GM18498 (cell line): ENCODE results near the gene STK24.

Experiments used
- ATAC-seq: cut with Tn5 transposase; IDR thresholded peaks from one replicate; pipeline ENCODE4 v1.9.1; 2021; ENCODE audit warnings: mild to moderate bottlenecking, moderate library complexity; ENCODE audit not compliant: unreplicated experiment

The STK24 gene

DNA sequence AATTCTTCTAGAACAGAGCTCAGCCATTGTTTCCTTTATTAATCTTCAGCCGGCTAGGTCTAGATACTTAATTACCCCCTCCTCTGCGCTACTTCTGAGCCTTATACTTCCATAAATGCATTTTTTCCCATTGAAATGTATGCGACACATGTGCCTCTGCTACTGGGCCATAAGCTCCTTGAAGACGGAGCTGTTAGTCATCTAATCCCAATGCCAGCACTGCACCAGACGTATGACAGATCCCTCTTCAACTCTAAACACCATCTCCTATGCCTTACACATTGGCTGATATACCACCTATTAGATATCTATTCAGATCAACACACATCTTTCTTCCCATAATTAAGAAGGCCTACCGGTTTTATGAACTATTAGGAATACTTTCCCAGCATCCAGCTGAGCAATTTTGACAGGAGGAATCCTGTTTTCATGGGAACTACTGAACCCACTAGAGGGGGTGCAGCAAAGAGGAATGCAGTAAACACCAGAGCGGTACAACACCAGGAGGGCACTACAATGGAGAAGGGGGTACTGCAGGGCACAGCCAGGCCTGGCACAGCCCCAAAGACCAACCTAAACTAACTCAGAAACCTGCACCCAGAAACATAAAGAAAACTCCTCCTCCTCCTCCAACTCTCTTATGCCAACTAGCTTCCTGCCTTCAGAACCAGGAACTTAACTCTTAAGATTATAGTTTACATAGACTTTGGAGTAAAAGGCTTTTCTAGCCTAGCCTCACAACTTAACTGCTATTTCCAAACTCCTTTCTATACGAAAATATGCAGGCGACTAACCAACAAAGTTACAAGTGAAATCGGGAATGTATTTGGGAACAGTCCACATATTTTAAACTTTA lies 18.7 kb downstream of the STK24 start:
- no peak for ATAC-seq

DNA sequence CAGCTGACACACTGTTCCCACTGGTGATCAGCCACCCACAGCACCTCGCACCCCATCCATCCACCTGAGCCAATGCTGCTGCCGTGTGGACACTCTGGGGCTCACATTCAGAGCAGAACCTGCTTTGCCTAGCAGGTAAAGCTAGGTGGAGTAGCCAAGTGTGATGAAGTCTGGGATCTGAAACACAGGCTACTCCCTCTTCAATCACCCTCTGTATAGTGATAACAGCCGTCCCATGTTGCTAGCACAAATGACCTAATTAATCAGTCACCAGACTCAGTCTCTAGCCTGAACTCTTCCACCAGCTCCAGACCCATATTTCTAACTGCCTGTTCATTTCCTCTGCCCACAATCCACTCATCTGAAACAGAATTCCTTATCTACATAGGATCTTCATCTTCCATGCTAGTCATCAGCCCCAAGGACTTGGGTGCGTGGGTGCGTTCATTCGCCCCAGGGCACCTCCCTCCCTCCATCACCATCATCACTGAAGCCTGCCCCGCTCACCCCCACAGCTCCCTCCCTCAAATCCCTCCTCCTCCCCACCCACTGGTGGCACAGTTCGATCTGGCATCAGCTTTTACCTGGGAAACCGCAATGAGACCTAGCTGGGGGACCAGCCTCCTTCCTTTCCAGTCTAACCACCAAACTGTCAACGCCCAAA lies 19.8 kb downstream of the STK24 start:
- ATAC-seq = no peak

DNA sequence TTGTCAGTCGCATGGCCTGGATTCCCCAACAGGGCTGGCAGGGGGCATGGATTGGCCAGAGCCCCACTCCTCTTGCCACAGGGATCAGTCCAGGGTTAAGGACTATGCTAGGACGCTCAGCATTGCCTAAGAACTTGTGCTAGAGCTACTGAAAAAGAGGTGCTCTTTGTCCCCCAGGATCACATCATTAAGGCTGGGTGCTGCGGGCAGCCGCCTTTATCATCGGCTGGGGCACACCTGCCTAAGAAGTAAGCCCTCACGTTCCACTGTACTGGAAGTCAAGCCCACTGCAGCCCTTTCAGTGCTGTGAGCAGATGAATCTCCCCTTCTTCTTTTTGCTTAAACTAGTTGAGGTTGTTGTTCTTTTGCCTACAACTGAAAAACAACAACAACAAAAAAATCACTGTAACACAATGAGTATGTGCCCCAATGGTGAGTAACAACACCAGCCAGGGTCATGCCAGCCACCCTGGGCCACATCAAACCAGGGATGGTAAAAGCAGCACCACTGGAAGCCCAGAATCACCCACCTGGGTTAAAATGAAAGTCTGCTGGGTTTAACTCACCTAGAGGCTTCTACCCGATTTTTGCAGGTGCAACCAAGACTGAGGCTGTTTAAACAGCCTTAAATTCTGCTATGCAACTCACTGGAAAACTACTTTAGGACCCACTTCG lies 20.6 kb downstream of the STK24 start:
- ATAC-seq = no peak

GRCh38 chr13:98549728-98550317 lies 27.1 kb downstream of the STK24 start:
- peak; percentile 61 for ATAC-seq

DNA sequence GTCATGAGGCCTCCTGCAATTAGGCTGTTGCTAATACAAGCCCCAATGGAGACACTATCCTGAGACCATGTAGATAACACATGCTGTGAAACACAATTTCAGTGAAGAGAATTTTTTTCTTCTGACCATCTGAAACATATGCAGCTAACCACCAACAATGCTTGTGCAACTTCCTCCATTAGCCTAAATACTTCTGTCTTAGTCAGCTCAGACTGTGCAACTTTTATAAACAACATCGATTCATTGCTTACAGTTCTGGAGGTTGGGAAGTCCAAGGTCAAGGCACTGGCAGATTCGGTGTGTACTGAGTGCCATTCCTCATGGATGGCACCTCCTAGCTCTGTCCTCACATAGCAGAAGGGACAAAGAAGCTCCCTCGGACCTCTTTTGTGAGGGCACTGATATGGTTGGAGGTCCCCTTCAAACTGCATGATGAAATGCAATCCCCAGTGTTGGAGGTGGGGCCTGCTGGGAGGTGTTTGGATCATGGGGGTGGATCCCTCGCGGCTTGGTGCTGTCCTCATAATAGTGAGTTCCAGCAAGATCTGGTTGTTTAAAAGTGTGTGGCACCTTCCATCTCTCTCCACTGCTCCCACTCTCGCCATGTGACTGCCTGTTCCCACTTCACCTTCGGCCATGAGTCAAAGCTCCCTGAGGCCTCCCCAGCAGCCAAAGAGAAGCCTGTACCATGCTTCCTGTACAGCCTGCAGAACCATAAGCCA lies 27.7 kb downstream of the STK24 start:
- no peak for ATAC-seq

GRCh38 chr13:98548230-98548629 lies 28.7 kb downstream of the STK24 start:
- no peak for ATAC-seq

DNA sequence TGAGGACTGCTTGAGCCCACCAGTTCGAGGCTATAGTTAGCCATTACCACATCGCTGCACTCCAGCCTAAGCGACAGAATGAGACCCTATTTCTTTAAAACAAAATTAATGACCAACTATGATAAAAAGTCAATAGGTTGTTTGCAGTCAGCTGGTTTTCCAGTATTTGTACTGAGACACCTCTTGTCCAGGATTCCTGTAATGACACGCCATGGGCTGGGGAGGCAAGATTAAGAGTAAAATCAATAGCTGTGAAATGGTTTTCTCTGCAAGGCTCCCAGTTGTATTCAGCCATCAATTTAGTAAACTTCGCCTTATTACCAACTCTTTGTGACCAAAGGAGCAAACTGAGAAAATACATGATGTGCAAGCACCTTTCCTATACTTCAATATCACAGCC lies 29.5 kb downstream of the STK24 start:
- ATAC-seq = no peak

DNA sequence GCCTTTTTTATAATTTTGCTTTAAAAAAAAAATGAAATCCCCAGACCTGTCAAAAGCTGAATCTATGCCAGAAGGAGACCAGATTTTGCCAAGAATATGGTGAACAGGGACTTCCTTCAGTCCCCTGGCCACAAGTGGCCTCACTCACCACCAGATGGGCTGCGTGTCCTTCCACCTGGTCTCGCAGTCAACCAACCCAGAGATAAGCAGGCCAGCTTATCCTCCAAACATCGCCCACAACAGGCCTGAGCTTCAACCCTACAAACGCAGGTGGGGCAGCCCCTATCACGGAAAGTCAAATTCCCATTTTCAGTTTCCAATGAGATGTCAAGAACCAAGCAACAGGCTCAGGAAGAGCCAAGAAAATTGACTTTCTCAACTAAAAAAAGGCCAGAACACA lies 30.5 kb downstream of the STK24 start:
- no peak for ATAC-seq

- ATAC-seq = no peak
Measured at GRCh38 chr13:98544104-98544710, 32.7 kb downstream of the STK24 start.

DNA sequence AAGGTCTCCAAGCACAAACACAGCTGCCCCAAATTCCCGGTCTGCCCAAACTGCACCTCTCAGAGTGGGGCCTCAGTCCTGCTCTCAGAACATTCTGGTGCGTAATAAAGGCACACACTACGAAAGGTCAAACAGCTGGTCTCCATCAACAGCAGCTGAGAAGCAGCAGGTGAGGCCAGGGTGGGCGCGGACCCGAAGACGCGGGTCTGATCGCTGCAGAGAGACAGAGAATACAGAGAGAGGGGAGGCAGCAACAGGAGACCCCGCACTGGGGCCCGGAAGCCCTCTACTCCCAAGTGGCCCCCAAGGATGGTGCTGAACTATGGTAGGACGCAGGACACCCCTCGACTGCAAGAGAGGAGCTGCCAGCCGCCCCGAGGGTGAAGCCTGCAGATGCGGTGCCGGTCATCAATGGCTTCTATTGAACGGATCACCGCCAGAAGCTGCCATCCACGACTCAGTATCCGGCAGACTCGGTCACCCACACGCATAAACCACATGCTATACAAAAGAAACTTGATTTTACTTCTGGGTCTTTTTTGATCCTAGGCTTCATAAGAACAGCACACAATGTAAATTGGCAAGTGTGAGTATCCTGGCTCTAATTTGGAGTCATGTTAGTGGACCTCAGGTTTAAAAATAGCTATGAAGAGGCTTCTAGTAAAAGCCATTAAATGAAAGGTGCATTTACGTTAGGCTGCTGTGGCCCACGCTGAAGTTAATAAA lies 33.4 kb downstream of the STK24 start:
- peak; percentile 15 for ATAC-seq

DNA sequence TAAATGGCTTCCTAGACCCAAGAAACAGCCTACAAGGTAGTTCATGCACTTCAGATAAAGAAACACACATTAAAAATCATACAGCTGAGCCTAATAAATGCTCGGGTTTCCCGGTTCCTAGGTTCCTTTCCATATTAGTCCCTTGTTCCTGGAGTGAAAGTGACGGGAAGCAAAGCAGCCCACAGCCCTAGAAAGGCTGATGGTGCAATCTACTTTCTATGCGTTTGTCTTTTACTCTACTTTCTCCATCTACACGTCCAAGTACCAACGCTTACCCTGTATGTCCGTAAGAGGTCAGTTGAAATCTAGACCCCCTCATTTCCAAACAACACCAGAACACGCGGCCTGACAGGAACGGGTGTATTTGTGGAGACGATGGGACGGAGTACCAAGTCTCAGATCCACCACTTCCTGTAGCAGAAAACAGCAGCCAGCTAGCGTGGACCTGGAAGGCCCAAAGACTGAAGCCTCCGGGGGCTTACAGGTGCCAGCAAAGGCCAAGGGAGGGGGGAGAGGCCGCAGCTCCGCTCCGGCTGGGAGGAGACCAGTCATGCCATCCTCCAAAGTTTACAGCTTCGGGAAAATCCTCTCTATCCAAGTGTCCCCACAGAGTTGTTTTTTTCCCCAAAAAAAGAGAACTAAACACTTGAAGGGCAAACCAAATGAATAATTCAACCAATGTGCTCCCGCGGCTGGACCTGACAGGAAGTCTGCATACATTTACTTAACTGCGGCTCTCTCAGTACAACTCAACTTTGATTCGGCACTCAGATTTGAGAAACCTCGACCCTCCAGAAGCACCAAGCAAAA lies 34.1 kb downstream of the STK24 start:
- ATAC-seq = peak; percentile 51

DNA sequence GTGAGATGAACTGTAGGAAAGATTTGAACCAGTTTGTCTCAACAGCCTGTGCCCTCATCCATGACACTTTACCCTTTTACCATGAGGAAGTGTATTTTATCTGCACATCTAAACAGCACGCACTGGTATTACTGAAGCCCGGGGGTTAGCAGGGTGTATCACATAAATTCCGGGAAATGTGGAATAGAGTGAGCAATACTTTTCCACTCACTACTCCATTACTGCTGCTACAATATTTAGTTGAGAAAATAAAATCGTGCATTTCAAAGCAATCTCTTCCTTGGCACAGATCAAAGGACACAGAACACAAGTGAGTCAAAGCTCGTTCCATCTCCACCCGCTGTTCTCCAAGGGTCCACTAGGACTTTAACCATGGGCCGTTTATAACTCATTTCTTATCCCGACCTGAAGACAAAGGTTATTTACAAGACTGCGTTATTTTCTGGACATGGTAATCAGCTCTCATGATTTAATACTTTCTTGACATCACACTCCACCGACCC lies 35.2 kb downstream of the STK24 start:
- no peak for ATAC-seq

DNA sequence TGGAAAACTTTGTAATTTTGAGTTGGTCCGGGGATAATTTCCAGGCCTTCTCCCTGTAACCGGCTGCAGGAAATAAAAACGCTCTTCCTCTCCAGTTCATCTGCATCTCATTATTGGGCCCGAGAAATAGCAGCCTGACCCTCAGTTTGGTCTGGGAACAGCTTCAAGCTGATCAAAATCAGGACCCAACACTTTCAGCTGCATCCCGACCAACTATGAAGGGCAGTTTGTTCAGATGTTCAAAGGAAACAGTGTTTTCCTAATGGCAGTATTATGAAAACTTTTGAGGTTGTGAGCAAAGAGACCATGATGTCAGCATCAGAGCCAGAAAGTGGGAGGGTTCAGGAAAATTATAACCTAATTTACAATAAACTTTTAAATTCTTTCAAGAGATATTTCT lies 35.7 kb downstream of the STK24 start:
- no peak for ATAC-seq

DNA sequence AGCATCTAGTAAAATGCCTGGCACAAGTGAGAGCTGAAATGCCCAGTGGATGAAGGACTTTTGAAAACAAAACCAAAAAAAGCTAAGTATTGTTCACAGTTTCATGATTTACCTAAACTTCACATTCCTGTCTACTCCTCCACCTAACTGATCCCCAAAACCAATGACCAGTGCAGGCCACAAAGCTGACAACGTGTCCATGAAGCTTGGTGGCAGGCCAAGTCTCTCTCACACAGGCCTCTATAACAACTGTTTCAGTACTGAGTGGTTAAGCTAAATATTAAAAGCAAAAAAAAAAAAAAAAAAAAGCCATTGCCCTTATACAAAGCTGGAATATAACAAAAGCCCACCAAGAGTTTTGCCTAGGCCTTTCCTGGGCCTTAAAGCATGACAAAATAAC lies 36.4 kb downstream of the STK24 start:
- ATAC-seq = peak; percentile 42

- no peak for ATAC-seq
Measured at GRCh38 chr13:98539666-98540065, 37.2 kb downstream of the STK24 start.

GRCh38 chr13:98538876-98539275 lies 38.0 kb downstream of the STK24 start:
- ATAC-seq = no peak

DNA sequence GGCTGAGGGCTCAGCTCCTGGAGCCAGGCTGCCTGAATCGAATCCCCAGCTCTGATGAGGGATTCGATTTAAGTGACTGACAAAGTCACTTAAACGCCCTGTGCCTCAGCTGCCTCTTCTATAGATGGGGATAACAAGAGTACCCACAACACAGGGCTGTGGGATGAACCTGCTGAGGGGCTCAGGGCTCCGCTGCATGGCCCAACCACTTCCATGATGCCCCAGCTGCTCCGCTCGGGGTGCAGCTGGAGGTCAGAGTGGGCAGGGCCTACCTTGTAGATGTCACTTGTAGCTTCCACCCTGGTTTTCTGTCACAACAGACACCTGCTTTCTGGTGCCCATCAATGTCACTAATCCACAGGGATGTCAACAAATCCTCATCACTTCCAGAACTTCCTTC lies 39.2 kb downstream of the STK24 start:
- ATAC-seq = no peak

DNA sequence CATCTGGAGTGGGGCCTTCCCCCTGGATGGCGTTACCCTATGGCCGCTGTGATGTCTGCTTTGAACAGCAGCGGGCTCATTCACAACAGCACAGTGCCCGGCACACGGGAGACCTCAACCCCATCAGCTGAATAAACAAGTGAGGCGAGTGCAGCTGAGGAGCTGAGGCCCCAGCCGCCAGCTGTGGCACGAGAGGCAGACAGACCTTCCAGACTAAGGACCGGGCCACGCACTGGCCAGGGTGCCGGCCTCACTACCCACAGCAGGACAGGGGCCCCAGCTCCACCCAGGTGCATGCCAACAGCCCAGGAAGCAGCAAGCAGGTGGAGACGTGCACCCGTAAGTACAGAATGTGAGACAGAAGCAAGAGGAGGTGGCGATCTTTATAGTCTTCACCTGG lies 39.6 kb downstream of the STK24 start:
- ATAC-seq = no peak

GRCh38 chr13:98536729-98537128 lies 40.2 kb downstream of the STK24 start:
- no peak for ATAC-seq
